GM23338 (cell line): ENCODE measurements around the gene FRAT2.
A peak's percentile ranks its signal among the peaks of the same experiment; 100 is the strongest.
"Not testable (repeated sequence)": the region's sequence is repeated elsewhere in the genome, so short reads cannot be mapped to it uniquely, and the experiment has no call there.

Experiments used
- CREB1 ChIP-seq: fragments of 250-450 bp; sonication (Bioruptor Pico); IDR thresholded peaks from 2 replicates; pipeline ENCODE4 v1.5.0; 2020; ENCODE audit warnings: low read depth, mild to moderate bottlenecking, moderate library complexity
- CTCF ChIP-seq, 2 experiments: fragments of 200-600 bp in 1 of 2; sonication (generic) in 1 of 2; conservative IDR thresholded peaks; 2 replicates each; pipeline versions ENCODE4 v1.5.1 to v1.6.1; 2016 to 2017; ENCODE audit warnings: antibody characterized with exemption in 2 of 2, low read depth in 2 of 2, mild to moderate bottlenecking in 2 of 2, moderate library complexity in 1 of 2
- ETS1 ChIP-seq: IDR thresholded peaks from 2 replicates; pipeline ENCODE4 v1.6.1; 2016; ENCODE audit warnings: antibody characterized with exemption
- EZH2 ChIP-seq: fragments of 200-600 bp; sonication (generic); IDR thresholded peaks from one replicate; pipeline ENCODE4 v1.8.0; 2017; ENCODE audit warnings: antibody characterized with exemption, mild to moderate bottlenecking, low read depth; ENCODE audit not compliant: unreplicated experiment
- EZH2phosphoT487 ChIP-seq: fragments of 200-600 bp; sonication (generic); IDR thresholded peaks from one replicate; pipeline ENCODE4 v1.8.1; 2018; ENCODE audit warnings: antibody characterized with exemption; ENCODE audit not compliant: unreplicated experiment
- JUNB ChIP-seq: IDR thresholded peaks from one replicate; pipeline ENCODE4 v1.6.1; 2016; ENCODE audit warnings: antibody characterized with exemption; ENCODE audit not compliant: unreplicated experiment
- NANOG ChIP-seq: IDR thresholded peaks from 2 replicates; pipeline ENCODE4 v1.6.1; 2016; ENCODE audit warnings: antibody characterized with exemption, borderline replicate concordance
- POLR2AphosphoS5 ChIP-seq: IDR thresholded peaks from 2 replicates; pipeline ENCODE4 v1.6.1; 2016; ENCODE audit warnings: antibody characterized with exemption, low read depth
- REST ChIP-seq: IDR thresholded peaks from one replicate; pipeline ENCODE4 v1.6.1; 2018; ENCODE audit warnings: antibody characterized with exemption; ENCODE audit not compliant: unreplicated experiment
- STAT1 ChIP-seq: IDR thresholded peaks from one replicate; pipeline ENCODE4 v1.6.1; 2016; ENCODE audit warnings: antibody characterized with exemption; ENCODE audit not compliant: unreplicated experiment
- ZNF114 ChIP-seq: fragments of 250-450 bp; sonication (Bioruptor Pico); IDR thresholded peaks from 2 replicates; pipeline ENCODE4 v1.5.0; 2020; ENCODE audit warnings: mild to moderate bottlenecking, moderate library complexity
- ZNF331 ChIP-seq: fragments of 250-450 bp; sonication (Bioruptor Pico); IDR thresholded peaks from 2 replicates; pipeline ENCODE4 v1.5.0; 2020; ENCODE audit warnings: low read depth, mild to moderate bottlenecking, moderate library complexity
- ZNF462 ChIP-seq: fragments of 250-450 bp; sonication (Bioruptor Pico); IDR thresholded peaks from 2 replicates; pipeline ENCODE4 v1.5.0; 2020; ENCODE audit warnings: mild to moderate bottlenecking, moderate library complexity

GRCh38 chr10:97290576-97291356 lies 43.8 kb downstream of the FRAT2 start:
- TF ChIP-seq POLR2AphosphoS5: peak; percentile 23; the same call in 1 of the 2 replicates
- TF ChIP-seq EZH2phosphoT487; REST; CTCF (conservative IDR thresholded peaks at IDR 0.05; ENCODE audit: low read depth in 2 of 2); JUNB; EZH2; ZNF331 (CRISPR knock-in tag); ETS1; NANOG; CREB1; STAT1; ZNF114; ZNF462 (CRISPR knock-in tag): not testable (repeated sequence)
